CD4-positive, alpha-beta T cell treated with Interleukin-15 for 1 hour (primary cell): Measurements from ENCODE around the gene SPNS3.

ENCODE experiments used
- DNase-seq: peaks from one replicate; pipeline ENCODE4 v3.0.0-alpha.2; 2020

SPNS3 gene

DNA sequence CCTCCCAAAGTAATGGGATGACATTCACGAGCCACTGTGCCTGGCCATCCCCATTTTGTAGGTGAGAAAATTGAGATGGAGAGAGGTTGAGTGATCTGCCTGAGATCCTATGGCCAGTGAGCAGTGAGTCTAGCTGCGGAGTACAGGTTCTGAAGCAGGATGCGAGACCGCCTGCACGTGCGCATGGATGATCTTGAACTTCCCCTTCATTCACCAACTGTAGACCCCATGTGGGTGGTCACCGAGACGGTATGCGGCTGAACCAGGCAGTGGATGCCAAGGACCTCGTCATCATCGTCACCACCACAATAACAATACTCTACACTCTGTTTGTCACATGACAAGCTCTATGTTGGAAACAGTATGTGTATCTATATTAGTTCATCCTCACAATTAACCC, 6.2 kb upstream of the SPNS3 start:
- DNase-seq: no peak

DNA sequence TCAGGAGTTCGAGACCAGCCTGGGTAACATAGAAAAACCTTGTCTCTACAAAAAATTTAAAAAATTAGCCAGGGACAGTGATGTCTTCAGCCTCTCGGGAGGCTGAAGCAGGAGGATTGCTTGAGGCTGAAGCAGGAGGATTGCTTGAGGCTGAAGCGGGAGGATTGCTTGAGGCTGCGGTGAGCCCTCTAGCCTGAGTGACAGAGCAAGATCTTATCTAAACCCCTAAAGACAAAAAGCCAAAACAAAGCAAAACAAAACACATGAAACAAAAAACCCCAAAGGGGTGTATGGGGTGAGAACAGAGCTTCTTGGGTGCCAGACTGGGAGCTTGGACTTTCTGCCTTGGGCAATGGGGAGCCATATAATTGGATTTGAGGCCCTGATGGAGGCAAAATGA, 2.6 kb downstream of the SPNS3 start:
- DNase-seq: no peak

DNA sequence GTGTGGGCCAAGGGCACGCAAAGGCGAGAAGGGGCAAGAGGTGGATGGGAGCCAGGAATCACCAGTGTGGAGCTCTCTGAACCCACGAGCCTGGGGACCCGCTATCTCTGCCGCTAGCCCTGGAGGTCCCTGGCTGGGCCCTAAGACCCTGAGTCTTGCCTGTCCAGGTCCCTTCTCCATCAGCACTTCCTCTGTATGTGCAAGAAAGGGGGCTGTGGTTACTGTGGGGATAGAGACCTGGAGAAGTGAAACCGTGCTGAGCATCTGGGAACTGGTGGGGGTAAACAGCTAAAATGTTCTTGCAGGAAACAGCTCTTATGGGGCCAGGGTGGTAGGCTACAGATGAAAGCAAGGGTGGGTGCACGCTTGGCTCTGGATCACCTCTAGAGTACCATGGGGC, 3.1 kb downstream of the SPNS3 start:
- DNase-seq: no peak

DNA sequence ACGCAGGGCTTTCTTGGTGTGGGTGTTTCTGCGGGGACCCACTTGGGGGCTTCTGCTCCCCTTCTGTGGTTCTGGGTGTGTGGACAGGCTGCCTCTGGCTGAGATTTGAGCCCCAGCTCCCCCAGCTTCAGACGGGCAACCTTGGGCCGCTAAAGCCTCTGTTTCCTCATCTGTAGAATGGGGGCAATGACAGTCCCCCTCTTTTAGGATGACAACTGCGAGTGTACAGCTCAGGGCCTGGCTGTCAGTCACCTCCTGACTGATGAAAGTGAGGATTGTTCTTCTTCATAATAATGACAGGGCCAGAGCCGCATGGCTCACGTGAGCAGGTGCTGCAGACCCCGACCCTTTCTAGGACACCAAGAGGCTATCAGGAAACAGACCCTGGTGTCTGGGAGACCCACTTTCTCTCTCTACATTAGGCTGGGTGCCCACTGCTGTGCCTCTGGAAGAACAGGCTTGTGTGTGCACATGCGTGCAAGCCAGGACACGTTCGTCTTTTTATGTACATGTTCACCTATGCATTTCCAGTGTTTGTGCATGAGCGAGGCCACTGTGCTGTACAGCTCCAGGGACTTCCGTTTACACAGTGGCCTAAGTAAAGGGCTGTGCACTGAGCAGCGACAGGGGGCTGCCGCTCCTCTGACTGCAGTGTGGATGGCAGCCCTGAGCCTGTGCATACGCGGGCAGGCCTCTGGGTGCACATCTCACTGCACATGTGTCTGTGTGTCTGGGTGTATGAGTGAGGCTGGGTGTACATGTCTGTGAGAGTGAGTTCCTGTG, 4.6 kb downstream of the SPNS3 start:
- DNase-seq: no peak

DNA sequence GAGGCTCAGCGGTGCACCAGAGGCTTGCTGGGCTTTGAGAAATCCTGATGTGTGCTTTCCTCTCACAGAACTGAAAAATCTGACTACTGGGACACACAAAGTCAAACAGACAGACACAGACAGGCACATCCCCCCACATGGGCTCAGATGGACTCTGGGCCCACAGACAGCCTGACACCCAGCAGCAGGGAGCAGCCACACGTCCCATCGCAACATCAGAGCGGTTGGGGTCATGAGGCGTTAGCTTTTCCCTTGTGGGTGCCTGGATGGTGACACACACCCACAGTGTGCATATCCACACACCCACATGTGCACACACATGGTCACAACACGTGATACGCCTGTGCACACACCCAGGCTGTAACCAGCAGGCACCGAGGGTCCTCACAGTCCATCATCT, 6.3 kb downstream of the SPNS3 start:
- DNase-seq: no peak

DNA sequence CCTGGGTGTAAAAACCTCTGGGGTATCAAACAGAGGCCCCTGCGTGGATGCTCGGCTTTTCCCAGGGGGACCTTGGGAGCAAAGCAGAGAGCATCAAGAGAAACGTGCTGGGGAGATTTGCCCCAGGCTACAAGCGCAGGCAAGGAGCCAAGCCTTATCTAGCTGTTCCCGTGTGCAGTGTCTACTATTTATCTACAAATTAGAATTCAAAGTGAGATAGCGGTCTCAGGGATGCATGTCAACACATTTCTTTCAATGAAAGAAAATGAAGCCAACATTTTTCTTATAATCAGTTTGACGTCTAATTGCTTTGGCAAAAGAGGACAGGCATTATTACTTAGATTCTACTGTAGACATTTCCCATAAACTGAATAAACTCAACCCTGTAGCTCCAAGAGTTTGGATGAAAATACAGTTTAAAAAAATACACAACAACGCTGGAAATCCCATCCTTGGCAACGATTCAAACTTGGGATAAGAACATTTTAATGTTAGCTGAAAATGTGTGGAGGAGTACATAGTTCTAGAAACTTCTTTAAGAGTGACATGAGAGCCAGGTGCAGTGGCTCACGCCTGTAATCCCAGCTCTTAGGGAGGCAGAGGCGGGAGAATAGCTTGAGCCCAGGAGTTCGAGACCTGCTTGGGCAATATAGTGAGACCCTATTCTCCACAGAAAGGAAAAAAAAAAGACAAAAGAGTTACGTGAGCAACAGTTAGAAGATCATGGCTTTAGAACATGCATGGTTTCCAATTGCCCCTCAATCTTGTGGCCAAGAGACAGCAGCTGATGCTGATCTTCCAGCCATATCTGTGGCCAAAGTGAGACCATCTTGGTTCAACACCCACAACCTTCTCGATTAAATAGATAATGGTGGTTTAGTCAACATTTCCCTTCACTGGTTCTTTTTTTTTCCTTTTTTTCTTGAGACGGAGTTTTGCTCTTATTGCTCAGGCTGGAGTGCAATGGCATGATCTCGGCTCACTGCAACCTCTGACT, 7.2 kb downstream of the SPNS3 start:
- DNase-seq: no peak

DNA sequence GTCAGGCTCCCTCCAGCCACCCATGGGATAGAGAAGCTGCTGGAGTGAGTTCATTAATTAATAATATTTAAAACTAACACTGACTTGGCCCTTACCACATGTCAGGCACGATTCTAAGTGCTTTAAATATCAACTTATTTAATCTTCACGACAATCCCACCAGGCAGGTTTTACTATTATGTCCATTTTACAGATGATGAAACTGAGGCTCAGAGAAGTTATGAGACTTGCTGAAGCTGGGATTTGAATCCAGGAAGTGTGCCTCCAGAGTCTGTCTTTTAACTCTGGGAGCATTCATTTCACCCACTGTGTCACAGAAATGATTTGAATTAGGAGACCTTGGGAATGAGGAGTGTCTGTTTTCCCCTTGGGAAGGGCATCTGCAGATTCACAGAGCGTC, 8.8 kb downstream of the SPNS3 start:
- DNase-seq: no peak

DNA sequence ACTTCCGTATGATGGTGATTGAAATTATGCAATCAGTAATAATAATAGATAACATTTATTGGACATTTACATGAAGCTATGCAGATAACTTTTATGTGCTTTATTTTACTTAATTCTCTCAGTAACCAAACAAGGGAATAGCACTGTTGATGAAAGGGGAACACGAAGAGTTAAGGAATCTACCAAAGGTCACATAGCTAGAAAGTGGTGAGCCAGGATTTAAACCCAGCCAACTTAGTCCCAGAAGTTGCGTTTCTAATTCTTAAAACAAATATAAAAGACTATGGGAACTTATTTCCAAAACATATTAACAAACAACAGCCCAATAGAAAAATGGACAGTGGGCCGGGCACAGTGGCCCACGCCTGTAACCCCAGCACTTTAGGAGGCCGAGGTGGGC, 9.7 kb downstream of the SPNS3 start:
- no peak for DNase-seq

DNA sequence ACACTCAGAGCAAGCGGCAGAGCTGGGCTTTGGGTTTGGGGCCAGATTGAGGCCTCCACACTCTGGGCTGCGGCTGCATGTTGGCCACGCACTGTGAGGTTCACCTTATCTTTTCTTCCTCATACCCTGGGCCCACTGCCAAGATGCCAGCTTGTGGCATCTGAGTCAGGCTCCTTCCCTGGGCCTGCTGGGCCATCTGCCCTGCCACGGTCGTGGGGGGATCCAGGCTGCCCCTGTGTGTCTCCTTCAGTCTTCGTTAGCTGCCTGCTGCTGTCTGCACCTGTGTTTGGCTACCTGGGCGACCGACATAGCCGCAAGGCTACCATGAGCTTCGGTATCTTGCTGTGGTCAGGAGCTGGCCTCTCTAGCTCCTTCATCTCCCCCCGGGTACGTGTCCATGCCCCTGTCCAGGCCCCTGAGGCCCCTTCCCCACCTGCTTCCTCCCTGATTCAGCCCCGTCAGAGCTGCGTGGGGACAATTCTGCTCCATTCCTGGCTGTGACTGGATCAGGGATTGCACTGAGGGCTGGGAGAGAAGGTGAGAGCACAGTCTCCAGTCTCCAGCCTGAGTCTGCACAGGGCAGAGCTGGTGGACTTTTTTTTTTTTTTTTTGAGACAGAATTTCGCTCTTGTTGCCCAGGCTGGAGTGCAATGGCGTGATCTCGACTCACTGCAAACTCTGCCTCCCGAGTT, 11.2 kb downstream of the SPNS3 start:
- DNase-seq: no peak

DNA sequence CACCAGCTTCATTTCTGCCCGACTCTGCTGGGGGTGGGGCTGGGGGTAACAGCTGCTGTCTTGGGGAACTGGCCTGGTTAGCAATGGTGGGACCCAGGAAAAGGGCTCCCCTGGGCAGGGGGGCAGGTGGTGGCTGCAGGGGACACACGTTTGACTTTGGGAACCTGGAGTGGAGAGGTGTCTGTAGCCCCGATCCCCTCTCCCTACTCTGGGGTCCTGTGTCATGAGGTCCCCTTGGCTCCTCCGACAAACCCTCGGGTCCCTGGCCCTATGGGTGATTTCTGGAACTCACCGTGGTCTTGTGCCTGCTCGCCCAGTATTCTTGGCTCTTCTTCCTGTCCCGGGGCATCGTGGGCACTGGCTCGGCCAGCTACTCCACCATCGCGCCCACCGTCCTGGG, 12.0 kb downstream of the SPNS3 start:
- no peak for DNase-seq

DNA sequence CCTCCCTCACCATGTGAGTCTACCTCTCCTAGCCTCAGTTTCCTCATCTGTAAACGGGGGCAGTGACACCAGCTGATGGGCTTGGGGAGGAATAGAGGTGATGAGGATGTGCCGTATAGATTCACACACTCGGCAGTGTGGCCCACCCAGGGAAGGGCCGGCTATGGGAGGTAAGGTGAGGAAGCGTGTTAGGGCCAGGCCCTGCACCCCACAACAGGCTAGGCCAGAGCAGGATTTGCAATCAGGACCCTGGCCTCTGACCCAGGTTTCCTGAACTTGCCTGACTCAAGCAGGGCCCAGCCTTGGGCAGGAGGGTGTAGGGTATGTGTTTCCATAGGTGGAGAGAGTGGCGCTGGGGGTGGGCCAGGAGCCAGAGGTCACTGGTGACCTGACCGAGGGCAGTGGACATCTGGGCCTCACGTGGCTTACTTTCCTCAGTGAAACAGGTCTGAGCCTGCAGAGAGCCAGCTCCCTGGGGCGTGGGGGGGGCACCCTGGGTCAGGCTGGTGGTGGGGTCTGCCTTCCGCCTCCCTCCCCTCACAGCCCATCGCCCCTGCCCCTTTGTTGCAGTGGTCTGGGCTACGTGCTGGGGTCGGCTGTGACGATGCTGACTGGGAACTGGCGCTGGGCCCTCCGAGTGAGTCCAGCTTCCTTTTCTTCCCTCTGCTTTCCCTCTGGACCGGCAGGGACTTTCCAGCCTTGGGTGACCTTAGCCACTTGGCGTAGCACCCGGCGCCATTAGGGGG, 12.8 kb downstream of the SPNS3 start:
- no peak for DNase-seq

DNA sequence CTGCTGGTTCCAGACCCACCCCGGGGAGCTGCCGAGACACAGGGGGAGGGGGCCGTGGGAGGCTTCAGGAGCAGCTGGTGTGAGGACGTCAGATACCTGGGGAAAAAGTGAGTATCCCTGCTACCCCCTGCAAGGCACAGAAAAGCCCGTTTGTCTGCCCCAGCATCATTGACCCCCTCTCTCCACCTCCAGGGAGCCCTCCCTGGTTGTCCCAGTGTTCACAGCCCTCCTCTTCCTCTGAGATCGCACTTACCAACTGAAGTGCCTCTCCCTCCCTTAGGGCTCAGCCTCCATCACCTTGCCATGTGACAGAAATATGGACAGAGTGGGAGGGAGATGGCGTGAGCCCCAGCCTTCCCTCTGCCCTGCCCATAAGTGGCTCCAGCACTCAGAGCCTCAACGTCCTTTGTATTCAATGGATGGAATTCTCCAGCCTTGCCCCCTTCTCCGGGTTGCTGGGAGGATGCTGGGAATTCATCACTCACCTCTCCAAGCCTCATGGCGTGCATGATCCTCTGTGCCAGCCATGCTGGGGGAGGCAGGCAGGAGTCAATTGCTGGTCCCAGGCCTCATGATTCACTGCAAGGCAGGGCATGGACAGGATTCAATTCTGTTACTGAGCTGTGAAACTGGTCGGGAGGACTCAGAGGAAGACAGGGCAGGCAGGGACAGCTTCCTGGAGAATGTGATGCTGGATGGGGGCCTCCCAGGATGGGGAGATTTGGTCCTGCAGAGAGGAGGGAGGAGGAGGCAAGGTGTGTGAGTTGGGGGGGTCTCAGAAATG, 14.6 kb downstream of the SPNS3 start:
- DNase-seq: no peak

DNA sequence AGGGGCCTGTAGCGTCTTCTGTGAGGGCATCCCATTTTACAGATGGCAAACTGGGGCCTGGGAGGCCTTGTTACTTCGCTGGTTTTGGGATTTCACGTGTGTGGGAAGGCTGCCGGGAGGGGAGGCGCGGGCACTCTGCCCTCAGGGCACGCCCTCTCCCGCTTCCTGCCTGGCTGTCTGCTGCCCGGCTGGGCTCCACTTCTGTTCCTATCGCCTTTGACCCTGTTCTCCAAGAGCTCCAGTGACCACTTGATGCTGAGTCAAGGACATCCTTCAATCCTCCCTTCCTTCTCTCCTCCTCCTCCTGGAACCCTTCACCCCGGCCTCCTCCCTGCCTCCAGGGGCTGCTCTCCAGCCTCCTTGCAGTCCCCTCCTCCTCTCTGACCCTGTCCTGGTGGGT, 16.0 kb downstream of the SPNS3 start:
- DNase-seq: no peak

DNA sequence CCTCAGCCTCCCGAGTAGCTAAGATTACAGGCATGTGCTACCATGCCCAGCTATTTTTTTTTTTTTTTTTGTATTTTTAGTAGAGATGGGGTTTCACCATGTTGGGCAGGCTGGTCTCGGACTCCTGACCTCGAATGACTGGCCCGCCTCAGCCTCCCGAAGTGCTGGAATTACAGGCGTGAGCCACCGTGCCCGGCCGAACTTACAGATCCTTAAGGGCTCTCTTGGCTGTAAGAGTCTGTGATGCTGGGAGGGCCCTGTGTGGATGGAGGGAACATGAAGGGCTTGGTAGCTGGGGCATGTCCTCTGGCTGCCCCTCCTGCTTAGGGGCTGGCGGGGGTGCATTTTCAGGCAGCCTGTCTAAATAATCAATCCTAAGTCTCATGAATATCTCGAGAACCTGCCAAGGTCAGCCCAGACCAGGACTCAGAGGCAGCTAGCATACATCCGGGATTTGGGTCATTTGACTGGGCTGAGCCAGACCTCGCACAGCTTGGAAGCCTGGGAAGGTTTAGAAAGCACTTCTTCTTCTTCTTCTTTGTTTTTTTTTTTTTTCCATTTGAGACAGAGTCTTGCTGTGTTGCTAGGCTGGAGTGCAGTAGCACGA, 17.1 kb downstream of the SPNS3 start:
- no peak for DNase-seq

DNA sequence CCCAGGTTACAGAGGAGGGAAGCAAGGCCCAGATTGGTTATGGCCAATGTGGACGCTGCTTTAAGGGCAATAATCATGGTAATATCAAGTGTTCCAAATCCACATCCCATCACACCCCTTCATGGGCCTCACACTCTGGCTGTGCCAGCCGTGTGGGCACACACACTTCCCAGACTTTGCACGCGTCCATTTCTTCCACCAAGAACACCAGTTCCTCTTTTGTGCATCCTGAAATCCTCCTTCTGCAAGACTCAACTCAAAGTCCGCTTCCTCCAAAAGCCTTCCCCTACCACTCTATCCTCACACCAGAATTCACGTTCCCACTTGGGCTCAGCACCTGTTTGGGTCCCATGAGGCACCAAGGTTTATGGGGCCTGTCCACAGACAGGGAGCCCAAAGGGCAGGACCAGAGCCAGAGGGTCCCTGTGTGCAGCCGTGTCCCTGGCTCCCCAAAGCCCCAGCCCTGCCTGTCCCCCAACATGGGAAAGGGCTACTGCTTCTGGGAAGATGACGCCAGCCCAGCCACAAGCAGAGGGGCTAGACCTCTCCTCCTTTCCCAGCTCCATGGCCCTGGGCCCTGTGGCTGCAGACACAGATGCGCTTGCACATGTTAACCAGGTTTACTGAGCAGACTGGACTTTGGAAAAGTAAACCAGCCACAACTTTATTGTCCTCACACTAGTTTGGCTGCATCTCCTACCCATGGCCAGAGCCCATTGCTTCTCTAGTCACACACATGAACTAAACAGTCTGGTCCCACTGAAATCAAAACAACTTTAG, 20.3 kb downstream of the SPNS3 start:
- no peak for DNase-seq

DNA sequence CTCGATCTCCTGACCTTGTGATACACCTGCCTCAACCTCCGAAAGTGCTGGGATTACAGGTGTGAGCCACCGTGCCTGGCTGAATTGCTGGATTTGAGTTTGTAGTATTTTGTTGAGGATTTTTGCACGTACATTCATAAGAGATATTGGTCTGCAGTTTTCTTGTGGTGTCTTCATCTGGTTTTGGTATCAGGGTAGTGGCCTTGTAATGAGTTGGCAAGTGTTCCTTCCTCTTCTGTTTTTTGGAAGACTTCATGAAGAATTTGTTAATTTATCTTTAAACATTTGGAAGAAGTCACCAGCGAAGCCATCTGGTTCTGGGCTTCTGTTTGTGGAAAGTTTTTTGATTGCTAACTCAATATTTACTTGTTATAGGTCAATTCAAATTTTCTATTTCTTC, 26.9 kb downstream of the SPNS3 start:
- no peak for DNase-seq

DNA sequence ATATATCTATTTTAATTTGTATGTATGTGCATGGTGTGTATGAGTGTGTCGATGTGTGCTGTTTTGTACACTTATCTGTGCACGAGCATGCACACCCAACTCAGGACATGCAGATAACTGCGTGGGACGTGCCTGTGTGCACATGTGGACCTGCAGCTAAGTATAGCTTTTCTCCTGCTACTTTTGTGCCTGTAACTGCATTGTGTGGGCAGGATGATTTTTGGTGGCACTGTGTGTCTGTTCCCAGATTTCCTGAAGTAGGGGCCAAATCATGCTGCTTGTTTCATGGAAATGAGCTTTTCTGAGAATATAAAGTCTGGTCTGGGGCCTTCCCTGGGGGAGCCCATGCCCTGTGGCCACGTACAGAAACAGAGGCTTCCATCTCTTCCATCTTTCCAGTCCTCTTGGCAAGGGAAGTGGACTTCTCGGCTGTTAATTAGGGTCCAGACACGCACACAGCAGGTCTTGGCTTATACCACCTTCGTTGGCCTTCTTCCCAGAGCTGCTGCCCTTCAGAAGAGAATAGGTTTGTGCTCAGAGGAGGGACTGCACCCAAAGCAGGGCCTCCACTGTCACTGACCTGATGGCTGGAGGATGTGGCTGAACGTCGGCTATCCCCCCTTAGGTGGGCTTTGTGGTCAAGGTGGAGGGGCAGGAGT, 30.2 kb downstream of the SPNS3 start:
- DNase-seq: no peak

DNA sequence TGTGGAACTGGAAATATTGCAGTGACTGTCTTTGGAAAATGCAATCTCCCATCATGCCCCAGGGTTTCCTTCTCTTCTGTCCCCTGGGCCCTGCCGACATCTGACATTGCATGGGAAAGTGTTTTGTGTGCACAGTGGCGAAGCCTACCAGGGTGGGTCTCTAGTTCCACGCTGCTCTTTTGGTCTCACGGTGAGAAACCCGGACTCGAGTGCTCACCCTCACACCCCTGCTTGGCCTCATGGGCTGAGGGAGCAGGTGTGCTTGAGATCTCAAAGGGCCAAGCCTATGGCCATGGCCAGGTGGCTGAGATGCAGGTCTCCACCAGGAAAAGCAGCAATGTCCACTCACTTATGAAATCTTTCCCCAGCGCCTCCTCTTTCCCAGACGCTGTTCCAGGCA, 32.0 kb downstream of the SPNS3 start:
- no peak for DNase-seq

DNA sequence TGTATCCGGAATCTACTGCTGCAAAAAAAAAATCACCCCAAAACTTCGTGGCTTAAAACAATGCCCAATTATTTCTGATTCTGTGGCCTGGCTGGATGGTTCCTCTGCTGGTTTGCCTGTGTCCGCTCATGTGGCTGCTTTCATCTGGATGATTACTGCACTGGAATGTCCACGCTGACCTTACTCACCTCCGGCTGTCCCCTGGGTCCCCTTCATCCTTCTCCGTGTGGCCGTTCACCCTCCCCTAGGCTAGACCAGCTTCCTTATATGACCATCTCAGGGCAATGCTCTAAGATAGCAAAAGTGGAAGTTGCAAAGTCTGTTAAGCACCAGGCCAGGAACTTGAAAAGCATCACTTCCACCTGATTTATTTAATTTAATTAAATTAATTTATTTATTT, 33.5 kb downstream of the SPNS3 start:
- DNase-seq: no peak

DNA sequence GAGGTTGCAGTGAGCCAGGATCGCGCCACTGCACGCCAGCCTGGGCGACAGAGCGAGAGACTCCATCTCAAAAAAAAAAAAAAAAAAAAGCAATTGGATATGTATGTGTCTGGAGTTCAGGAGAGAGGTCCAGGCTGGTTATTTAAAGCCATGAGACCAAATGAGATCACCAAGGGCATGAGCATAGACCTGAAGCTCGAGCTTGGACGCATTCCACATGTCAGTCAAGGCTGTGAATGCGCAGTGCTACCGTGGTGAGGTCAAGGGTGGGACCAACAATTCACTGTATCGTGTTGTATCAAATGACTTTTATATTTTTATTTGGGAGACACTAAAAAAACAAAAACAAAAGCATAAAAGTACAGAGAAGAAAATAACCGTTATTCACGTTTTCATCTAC, 35.8 kb downstream of the SPNS3 start:
- DNase-seq: no peak
